ENCODE results near the gene DGKH. TPM values are rescaled to one million over a fixed set of nuclear protein-coding genes. Genes with fewer than 3 reads are reported as not detected.
"Not testable (repeated sequence)": the region's sequence is repeated elsewhere in the genome, so short reads cannot be mapped to it uniquely, and the experiment has no call there.

DGKH gene
- total RNA-seq, 1 donor from 2014 or later: 12.1 TPM

DNA sequence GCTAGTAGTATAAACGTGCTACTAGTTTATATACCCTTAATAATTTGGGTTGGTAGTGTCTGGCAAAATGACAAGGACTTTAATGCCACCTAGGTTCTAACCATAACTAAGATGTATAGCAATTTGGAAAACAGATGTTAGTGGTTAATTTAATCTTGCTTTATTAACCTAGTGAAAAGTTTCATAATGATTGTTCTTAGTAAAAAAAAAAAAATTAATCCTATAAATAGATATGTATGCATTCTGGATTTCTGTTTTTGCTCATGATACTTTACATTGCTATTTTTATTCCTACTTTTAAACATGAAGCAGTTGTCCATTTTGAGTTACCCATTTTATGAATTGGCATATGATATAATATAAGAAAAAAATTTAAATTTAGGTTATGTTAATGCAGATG is 36.3 kb downstream of the DGKH start:
- Histone ChIP-seq H2AFZ (replicated peaks) (no peak overlapping the region), H3K79me2 (ENCODE audit: low read depth) (no peaks in the 10 kb centered on the region), H4K20me1 (ENCODE audit: low read depth) (no peaks in the 10 kb centered on the region), H3K4me2 (no peak overlapping the region), H3F3A (ENCODE audit: low read depth) (no peaks in the 10 kb centered on the region), H3K36me3 (no peaks in the 10 kb centered on the region), H3K27ac (no peak overlapping the region), H3K4me3 (no peak overlapping the region), H3K27me3 (no peaks in the 10 kb centered on the region), H3K9ac (no peak overlapping the region), H3K4me1 (no peaks in the 10 kb centered on the region), H3K9me3 (ENCODE audit: low read depth) (no peaks in the 10 kb centered on the region)
- no peak for DNase-seq (ENCODE audit: low spot score)
- H3K4me1 Mint-ChIP-seq: no peaks in the 10 kb centered on the region
- peaks cover 2% of the 10 kb centered on the region for H3K27me3 Mint-ChIP-seq (ENCODE audit: insufficient read depth, low read depth)
- no peak overlapping the region for H3K4me3 Mint-ChIP-seq
- peaks cover 18% of the 10 kb centered on the region for H3K9me3 Mint-ChIP-seq
- TF ChIP-seq EZH2phosphoT487 (IDR thresholded peaks at IDR 0.05): no peak
- no peak for TF ChIP-seq EZH2 (IDR thresholded peaks at IDR 0.05)
- TF ChIP-seq, protein P1, sequence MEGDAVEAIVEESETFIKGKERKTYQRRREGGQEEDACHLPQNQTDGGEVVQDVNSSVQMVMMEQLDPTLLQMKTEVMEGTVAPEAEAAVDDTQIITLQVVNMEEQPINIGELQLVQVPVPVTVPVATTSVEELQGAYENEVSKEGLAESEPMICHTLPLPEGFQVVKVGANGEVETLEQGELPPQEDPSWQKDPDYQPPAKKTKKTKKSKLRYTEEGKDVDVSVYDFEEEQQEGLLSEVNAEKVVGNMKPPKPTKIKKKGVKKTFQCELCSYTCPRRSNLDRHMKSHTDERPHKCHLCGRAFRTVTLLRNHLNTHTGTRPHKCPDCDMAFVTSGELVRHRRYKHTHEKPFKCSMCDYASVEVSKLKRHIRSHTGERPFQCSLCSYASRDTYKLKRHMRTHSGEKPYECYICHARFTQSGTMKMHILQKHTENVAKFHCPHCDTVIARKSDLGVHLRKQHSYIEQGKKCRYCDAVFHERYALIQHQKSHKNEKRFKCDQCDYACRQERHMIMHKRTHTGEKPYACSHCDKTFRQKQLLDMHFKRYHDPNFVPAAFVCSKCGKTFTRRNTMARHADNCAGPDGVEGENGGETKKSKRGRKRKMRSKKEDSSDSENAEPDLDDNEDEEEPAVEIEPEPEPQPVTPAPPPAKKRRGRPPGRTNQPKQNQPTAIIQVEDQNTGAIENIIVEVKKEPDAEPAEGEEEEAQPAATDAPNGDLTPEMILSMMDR (IDR thresholded peaks at IDR 0.05): no peak
- H3K36me3 Mint-ChIP-seq: peaks cover 17% of the 10 kb centered on the region
- H3K27ac Mint-ChIP-seq: no peak overlapping the region

DNA sequence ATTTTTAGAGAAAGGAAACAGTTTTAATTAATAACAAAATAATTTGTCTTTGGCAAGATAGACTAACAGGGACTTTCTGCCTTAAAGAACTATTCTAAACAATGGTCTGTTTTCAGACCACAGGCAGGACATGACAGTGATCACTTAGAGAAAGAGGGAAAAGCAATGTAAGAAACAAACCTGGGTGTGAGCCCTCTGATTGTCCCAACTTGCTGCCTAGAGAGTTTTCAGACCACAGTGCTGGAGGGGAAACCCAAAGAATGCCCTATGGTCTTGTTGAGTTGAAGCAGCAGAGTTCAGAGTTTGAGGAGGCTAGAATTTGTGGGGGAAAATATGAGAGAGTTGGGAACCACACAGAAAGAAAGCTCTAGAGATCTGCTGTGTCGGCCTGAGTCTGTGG is 38.1 kb downstream of the DGKH start:
- H4K20me1 ChIP-seq (ENCODE audit: low read depth): no peaks in the 10 kb centered on the region
- H3K9ac ChIP-seq: no peak overlapping the region
- Mint-ChIP-seq H3K27me3 (ENCODE audit: insufficient read depth, low read depth) (no peaks in the 10 kb centered on the region), H3K9me3 (peaks cover 14% of the 10 kb centered on the region), H3K4me3 (no peak overlapping the region), H3K4me1 (no peaks in the 10 kb centered on the region), H3K36me3 (peaks cover 18% of the 10 kb centered on the region), H3K27ac (no peak overlapping the region)
- H3K4me3 ChIP-seq: no peak overlapping the region
- no peaks in the 10 kb centered on the region for H3K79me2 ChIP-seq (ENCODE audit: low read depth)
- H3F3A ChIP-seq (ENCODE audit: low read depth): no peaks in the 10 kb centered on the region
- no peak overlapping the region for H3K27ac ChIP-seq
- H2AFZ ChIP-seq (replicated peaks): no peak overlapping the region
- no peak for TF ChIP-seq EZH2 (IDR thresholded peaks at IDR 0.05)
- TF ChIP-seq, protein P1 (IDR thresholded peaks at IDR 0.05): no peak
- no peak for TF ChIP-seq EZH2phosphoT487 (IDR thresholded peaks at IDR 0.05)
- no peak for DNase-seq (ENCODE audit: low spot score)
- no peaks in the 10 kb centered on the region for H3K27me3 ChIP-seq
- H3K4me2 ChIP-seq: no peak overlapping the region
- no peaks in the 10 kb centered on the region for H3K36me3 ChIP-seq
- H3K4me1 ChIP-seq: no peaks in the 10 kb centered on the region
- no peaks in the 10 kb centered on the region for H3K9me3 ChIP-seq (ENCODE audit: low read depth)

DNA sequence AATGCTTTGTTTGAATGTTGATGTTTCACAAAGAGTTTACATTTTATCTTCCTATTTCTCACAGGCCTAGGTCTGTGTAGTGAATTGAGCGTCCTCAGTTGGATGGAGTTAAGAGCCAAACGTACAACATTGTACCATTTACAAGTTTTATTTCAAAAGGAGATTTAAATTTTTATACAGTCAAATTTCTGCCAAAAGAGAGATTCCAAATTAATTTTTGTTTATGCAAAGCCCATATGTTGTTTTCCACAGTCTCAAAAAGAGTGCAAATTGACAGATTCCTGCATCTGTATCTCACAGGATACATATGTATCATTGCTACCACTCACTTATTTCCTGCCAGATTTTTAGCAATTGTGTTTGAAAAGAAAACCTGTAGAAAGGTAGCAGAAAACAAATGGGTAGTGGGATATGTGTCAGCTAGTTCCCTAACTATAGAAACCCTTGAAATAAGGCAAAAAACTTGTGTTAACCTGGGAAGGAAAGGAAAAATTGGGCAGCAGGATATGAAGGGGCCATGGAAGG is 46.1 kb downstream of the DGKH start:
- TF ChIP-seq EZH2phosphoT487 (IDR thresholded peaks at IDR 0.05) (no peak), EZH2 (IDR thresholded peaks at IDR 0.05) (no peak)
- TF ChIP-seq, protein P1 (IDR thresholded peaks at IDR 0.05): no peak
- H3K4me3 ChIP-seq: no peak overlapping the region
- no peaks in the 10 kb centered on the region for H3K9me3 ChIP-seq (ENCODE audit: low read depth)
- no peak overlapping the region for H3K4me3 Mint-ChIP-seq
- H3K9ac ChIP-seq: no peak overlapping the region
- no peaks in the 10 kb centered on the region for H3K9me3 Mint-ChIP-seq
- H3K4me2 ChIP-seq: no peak overlapping the region
- no peaks in the 10 kb centered on the region for H3K36me3 ChIP-seq
- H3K79me2 ChIP-seq (ENCODE audit: low read depth): no peaks in the 10 kb centered on the region
- no peaks in the 10 kb centered on the region for H3F3A ChIP-seq (ENCODE audit: low read depth)
- no peak overlapping the region for H3K27ac ChIP-seq
- H3K4me1 Mint-ChIP-seq: no peaks in the 10 kb centered on the region
- H4K20me1 ChIP-seq (ENCODE audit: low read depth): no peaks in the 10 kb centered on the region
- H3K27ac Mint-ChIP-seq: no peak overlapping the region
- no peaks in the 10 kb centered on the region for H3K27me3 Mint-ChIP-seq (ENCODE audit: insufficient read depth, low read depth)
- H2AFZ ChIP-seq (replicated peaks): no peak overlapping the region
- H3K27me3 ChIP-seq: no peaks in the 10 kb centered on the region
- H3K4me1 ChIP-seq: no peaks in the 10 kb centered on the region
- DNase-seq (ENCODE audit: low spot score): no peak
- H3K36me3 Mint-ChIP-seq: peaks cover 2% of the 10 kb centered on the region

DNA sequence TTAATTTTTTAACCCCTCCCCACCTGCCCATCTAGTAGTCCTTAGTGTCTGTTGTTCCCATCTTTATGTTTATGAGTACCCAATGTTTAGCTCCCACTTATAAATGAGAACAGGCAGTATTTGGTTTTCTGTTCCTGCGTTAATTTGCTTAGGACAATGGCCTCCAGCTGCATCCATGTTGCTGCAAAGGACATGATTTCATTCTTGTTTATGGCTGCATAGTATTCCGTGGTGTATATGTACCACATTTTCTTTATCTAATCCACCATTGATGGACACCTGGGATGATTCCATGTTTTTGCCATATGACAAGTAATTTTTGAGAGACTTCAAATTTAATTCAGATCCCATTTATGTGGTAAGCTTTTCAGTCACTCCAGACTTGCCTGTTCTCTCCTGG is 47.8 kb downstream of the DGKH start:
- not testable (repeated sequence) for H3K27ac Mint-ChIP-seq; H3K4me1 Mint-ChIP-seq; H3K36me3 ChIP-seq; H3K4me3 ChIP-seq; H3F3A ChIP-seq (ENCODE audit: low read depth); H3K9ac ChIP-seq; H3K27me3 Mint-ChIP-seq (ENCODE audit: insufficient read depth, low read depth); H3K27me3 ChIP-seq; H3K27ac ChIP-seq; H4K20me1 ChIP-seq (ENCODE audit: low read depth); H3K4me1 ChIP-seq; H3K4me2 ChIP-seq; H3K9me3 ChIP-seq (ENCODE audit: low read depth); H3K9me3 Mint-ChIP-seq; DNase-seq (ENCODE audit: low spot score); H3K79me2 ChIP-seq (ENCODE audit: low read depth); H3K4me3 Mint-ChIP-seq; H2AFZ ChIP-seq (replicated peaks); H3K36me3 Mint-ChIP-seq
